ENCODE results near the gene RNF227. TPM values are rescaled to one million over a fixed set of nuclear protein-coding genes. Genes with fewer than 3 reads are reported as not detected.

The RNF227 gene
- total and polyA plus RNA-seq, 2 experiments from 2014 or later: 0.42 to 1.4 TPM

DNA sequence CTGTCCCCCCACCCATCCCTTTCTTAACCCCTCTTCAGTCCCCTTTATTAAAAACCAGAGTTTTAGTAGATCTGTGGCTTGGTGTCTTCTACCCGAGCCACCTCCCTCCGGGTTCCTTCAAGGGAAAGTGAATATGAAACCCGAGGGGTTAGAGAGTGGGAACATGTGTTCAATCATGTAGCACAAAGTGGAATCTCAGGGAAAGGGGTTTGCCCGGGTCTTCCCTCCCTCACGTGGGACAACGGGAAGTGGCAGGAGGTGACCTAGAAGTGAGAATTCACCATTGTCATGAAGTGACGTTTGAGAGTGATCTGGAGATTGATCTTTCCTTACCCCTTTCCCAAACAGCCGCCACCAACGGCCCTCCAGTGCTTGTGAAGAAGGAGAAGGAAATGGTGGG lies 5.0 kb downstream of the RNF227 start:
- H2AFZ ChIP-seq: no peak overlapping the region
- Mint-ChIP-seq H3K4me3 (no peak overlapping the region), H3K36me3 (ENCODE audit: low read depth) (no peaks in the 10 kb centered on the region; the same call in 2 of the 3 replicates), H3K9me3 (no peaks in the 10 kb centered on the region; the same call in 2 of the 3 replicates), H3K27ac (no peak overlapping the region), H3K4me1 (peaks cover 8% of the 10 kb centered on the region), H3K27me3 (ENCODE audit: insufficient read depth, low read depth, poor library complexity) (peaks cover 17% of the 10 kb centered on the region)
- no peak overlapping the region for H3K4me3 ChIP-seq
- H3K27ac ChIP-seq (ENCODE audit: low read depth): no peak overlapping the region
- H3K79me2 ChIP-seq (replicated peaks; ENCODE audit: insufficient read depth): no peaks in the 10 kb centered on the region
- H4K20me1 ChIP-seq (replicated peaks; ENCODE audit: insufficient read depth): no peaks in the 10 kb centered on the region; the same call in 1 of the 2 replicates
- DNase-seq (ENCODE audit: low spot score): no peak
- no peaks in the 10 kb centered on the region for H3K36me3 ChIP-seq (ENCODE audit: insufficient read depth)
- no peaks in the 10 kb centered on the region for H3K9me2 ChIP-seq (ENCODE audit: insufficient read depth)
- no peaks in the 10 kb centered on the region for H3K4me1 ChIP-seq (ENCODE audit: insufficient read depth)
- H3K4me2 ChIP-seq: no peak overlapping the region
- H3K27me3 ChIP-seq (ENCODE audit: insufficient read depth): peaks cover 21% of the 10 kb centered on the region
- peaks cover 4% of the 10 kb centered on the region; the same call in 1 of the 2 replicates for H3F3A ChIP-seq (replicated peaks; ENCODE audit: low read depth)
- TF ChIP-seq STAT1 (IDR thresholded peaks at IDR 0.05; ENCODE audit: unreplicated experiment): no peak
- TF ChIP-seq REST (IDR thresholded peaks at IDR 0.05; ENCODE audit: unreplicated experiment): no peak
- ATAC-seq: no peak

- peaks cover 20% of the 10 kb centered on the region for H3K27me3 ChIP-seq (ENCODE audit: insufficient read depth)
- ATAC-seq (no peak), DNase-seq (ENCODE audit: low spot score) (no peak)
- H3F3A ChIP-seq (replicated peaks; ENCODE audit: low read depth): peaks cover 4% of the 10 kb centered on the region; the same call in 1 of the 2 replicates
- no peaks in the 10 kb centered on the region for H3K4me1 ChIP-seq (ENCODE audit: insufficient read depth)
- no peaks in the 10 kb centered on the region; the same call in 2 of the 3 replicates for H3K36me3 Mint-ChIP-seq (ENCODE audit: low read depth)
- no peak overlapping the region for H3K27ac ChIP-seq (ENCODE audit: low read depth)
- no peak overlapping the region for H3K4me2 ChIP-seq
- H3K36me3 ChIP-seq (ENCODE audit: insufficient read depth): no peaks in the 10 kb centered on the region
- H4K20me1 ChIP-seq (replicated peaks; ENCODE audit: insufficient read depth): no peaks in the 10 kb centered on the region; the same call in 1 of the 2 replicates
- H3K27me3 Mint-ChIP-seq (ENCODE audit: insufficient read depth, low read depth, poor library complexity): peaks cover 15% of the 10 kb centered on the region
- H3K9me3 Mint-ChIP-seq: no peaks in the 10 kb centered on the region; the same call in 2 of the 3 replicates
- no peaks in the 10 kb centered on the region for H3K9me2 ChIP-seq (ENCODE audit: insufficient read depth)
- H3K4me3 Mint-ChIP-seq: no peak overlapping the region; the same call in 2 of the 3 replicates
- H3K79me2 ChIP-seq (replicated peaks; ENCODE audit: insufficient read depth): no peaks in the 10 kb centered on the region
- no peak overlapping the region for H3K27ac Mint-ChIP-seq
- no peak overlapping the region for H3K4me3 ChIP-seq
- peaks cover 8% of the 10 kb centered on the region for H3K4me1 Mint-ChIP-seq
- no peak overlapping the region for H2AFZ ChIP-seq
- TF ChIP-seq STAT1 (IDR thresholded peaks at IDR 0.05; ENCODE audit: unreplicated experiment) (no peak), ETS1 (IDR thresholded peaks at IDR 0.05) (no peak), NANOG (IDR thresholded peaks at IDR 0.05; ENCODE audit: borderline replicate concordance) (no peak), JUNB (IDR thresholded peaks at IDR 0.05; ENCODE audit: unreplicated experiment) (no peak), ZNF331 (CRISPR knock-in tag; IDR thresholded peaks at IDR 0.05; ENCODE audit: low read depth) (no peak), POLR2AphosphoS5 (IDR thresholded peaks at IDR 0.05; ENCODE audit: low read depth) (no peak), EZH2phosphoT487 (IDR thresholded peaks at IDR 0.05; ENCODE audit: unreplicated experiment) (no peak), ZNF114 (CRISPR knock-in tag; IDR thresholded peaks at IDR 0.05) (no peak)
- TF ChIP-seq, protein P1, sequence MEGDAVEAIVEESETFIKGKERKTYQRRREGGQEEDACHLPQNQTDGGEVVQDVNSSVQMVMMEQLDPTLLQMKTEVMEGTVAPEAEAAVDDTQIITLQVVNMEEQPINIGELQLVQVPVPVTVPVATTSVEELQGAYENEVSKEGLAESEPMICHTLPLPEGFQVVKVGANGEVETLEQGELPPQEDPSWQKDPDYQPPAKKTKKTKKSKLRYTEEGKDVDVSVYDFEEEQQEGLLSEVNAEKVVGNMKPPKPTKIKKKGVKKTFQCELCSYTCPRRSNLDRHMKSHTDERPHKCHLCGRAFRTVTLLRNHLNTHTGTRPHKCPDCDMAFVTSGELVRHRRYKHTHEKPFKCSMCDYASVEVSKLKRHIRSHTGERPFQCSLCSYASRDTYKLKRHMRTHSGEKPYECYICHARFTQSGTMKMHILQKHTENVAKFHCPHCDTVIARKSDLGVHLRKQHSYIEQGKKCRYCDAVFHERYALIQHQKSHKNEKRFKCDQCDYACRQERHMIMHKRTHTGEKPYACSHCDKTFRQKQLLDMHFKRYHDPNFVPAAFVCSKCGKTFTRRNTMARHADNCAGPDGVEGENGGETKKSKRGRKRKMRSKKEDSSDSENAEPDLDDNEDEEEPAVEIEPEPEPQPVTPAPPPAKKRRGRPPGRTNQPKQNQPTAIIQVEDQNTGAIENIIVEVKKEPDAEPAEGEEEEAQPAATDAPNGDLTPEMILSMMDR (conservative IDR thresholded peaks at IDR 0.05; ENCODE audit: low read depth in 2 of 2): no peak
Measured at GRCh38 chr17:7910711-7911110, 5.4 kb downstream of the RNF227 start.

Data from GM23338 (cell line).